ENCODE measurements around the gene HEXD.

DNA sequence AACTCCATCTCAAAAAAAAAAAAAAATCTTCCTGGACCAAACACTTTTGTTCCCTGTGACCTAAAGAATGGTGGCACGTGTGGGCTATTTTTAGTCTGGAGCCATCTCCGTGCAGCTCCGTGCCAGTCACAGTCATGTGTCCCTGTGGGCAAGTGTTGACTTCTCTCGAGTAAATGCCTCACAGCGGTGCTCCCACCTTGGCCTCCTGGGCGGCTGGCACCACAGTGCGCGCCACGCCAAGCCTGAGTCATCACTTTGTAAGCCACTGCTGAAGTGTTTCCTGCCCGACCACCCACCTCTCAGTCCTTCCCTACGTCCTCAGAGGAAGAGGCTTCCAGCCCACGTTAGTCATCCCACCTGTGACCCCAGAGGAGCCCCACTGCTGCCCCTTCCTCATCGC lies 10.9 kb upstream of the HEXD start:
- TF ChIP-seq, protein P1, sequence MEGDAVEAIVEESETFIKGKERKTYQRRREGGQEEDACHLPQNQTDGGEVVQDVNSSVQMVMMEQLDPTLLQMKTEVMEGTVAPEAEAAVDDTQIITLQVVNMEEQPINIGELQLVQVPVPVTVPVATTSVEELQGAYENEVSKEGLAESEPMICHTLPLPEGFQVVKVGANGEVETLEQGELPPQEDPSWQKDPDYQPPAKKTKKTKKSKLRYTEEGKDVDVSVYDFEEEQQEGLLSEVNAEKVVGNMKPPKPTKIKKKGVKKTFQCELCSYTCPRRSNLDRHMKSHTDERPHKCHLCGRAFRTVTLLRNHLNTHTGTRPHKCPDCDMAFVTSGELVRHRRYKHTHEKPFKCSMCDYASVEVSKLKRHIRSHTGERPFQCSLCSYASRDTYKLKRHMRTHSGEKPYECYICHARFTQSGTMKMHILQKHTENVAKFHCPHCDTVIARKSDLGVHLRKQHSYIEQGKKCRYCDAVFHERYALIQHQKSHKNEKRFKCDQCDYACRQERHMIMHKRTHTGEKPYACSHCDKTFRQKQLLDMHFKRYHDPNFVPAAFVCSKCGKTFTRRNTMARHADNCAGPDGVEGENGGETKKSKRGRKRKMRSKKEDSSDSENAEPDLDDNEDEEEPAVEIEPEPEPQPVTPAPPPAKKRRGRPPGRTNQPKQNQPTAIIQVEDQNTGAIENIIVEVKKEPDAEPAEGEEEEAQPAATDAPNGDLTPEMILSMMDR (IDR thresholded peaks at IDR 0.05): no peak
- TF ChIP-seq POLR2A (IDR thresholded peaks at IDR 0.05): no peak
- TF ChIP-seq POLR2AphosphoS5 (IDR thresholded peaks at IDR 0.05): no peak
- TF ChIP-seq EP300 (IDR thresholded peaks at IDR 0.05): no peak

Data from upper lobe of left lung (tissue), 4 donors.